ENCODE results near the gene ZNF766.

GRCh38 chr19:52237197-52237596 lies 32.2 kb upstream of the ZNF766 start:
- TF ChIP-seq TAF1 (IDR thresholded peaks at IDR 0.05; ENCODE audit: borderline replicate concordance, insufficient read depth, low read length): no peak
- TF ChIP-seq POLR2AphosphoS5 (IDR thresholded peaks at IDR 0.05; ENCODE audit: low read depth, low read length): no peak
- TF ChIP-seq REST (IDR thresholded peaks at IDR 0.05; ENCODE audit: insufficient read depth in 1 of 2, low read depth in 2 of 2, low read length in 2 of 2): no peak
